Hematopoietic multipotent progenitor cell treated with erythropoietin and hydrocortisone succinate and interleukin-3 and kit ligand, for 17 days (in vitro differentiated cells): ENCODE measurements around the gene TDRKH.
"Not testable (repeated sequence)": the region's sequence is repeated elsewhere in the genome, so short reads cannot be mapped to it uniquely, and the experiment has no call there.

ENCODE experiments used
- DNase-seq: peaks from one replicate; pipeline ENCODE4 v3.0.0-alpha.2; 2015; ENCODE audit warnings: low spot score

TDRKH gene

GRCh38 chr1:151801846-151802245, 11.5 kb upstream of the TDRKH start:
- DNase-seq = no peak

GRCh38 chr1:151801310-151801820, 11.1 kb upstream of the TDRKH start:
- DNase-seq = no peak

GRCh38 chr1:151800830-151801229, 10.5 kb upstream of the TDRKH start:
- DNase-seq = no peak

- no peak for DNase-seq
Observed at GRCh38 chr1:151799179-151800022, 9.1 kb upstream of the TDRKH start.

GRCh38 chr1:151798571-151798970, 8.3 kb upstream of the TDRKH start:
- no peak for DNase-seq

GRCh38 chr1:151790940-151791651, 796 bp upstream of the TDRKH start:
- DNase-seq = no peak

GRCh38 chr1:151787689-151788088, 2.6 kb downstream of the TDRKH start:
- DNase-seq = no peak

GRCh38 chr1:151783796-151784195, 6.5 kb downstream of the TDRKH start:
- DNase-seq = no peak

GRCh38 chr1:151782741-151783140, 7.6 kb downstream of the TDRKH start:
- DNase-seq = no peak

GRCh38 chr1:151782026-151782425, 8.3 kb downstream of the TDRKH start:
- not testable (repeated sequence) for DNase-seq

- DNase-seq = not testable (repeated sequence)
Observed at GRCh38 chr1:151780736-151781135, 9.6 kb downstream of the TDRKH start.

- DNase-seq = no peak
Observed at GRCh38 chr1:151779852-151780251, 10.4 kb downstream of the TDRKH start.

- no peak for DNase-seq
Observed at GRCh38 chr1:151777317-151777716, 13.0 kb downstream of the TDRKH start.

- no peak for DNase-seq
Observed at GRCh38 chr1:151776665-151777062, 13.6 kb downstream of the TDRKH start.

- DNase-seq = no peak
Observed at GRCh38 chr1:151775894-151776664, 14.2 kb downstream of the TDRKH start.

- DNase-seq = peak; percentile 50
Observed at GRCh38 chr1:151774256-151774922, 15.9 kb downstream of the TDRKH start.

GRCh38 chr1:151773702-151774101, 16.6 kb downstream of the TDRKH start:
- peak; percentile 19 for DNase-seq

- not testable (repeated sequence) for DNase-seq
Observed at GRCh38 chr1:151769270-151769669, 21.0 kb downstream of the TDRKH start.

- not testable (repeated sequence) for DNase-seq
Observed at GRCh38 chr1:151768351-151769066, 21.8 kb downstream of the TDRKH start.

GRCh38 chr1:151763990-151764389, 26.3 kb downstream of the TDRKH start:
- no peak for DNase-seq
